ENCODE measurements around the gene ARHGAP29.

GRCh38 chr1:94169126-94169525 is 68.3 kb downstream of the ARHGAP29 start:
- TF ChIP-seq CTCF (IDR thresholded peaks at IDR 0.05): no peak
- no peak for TF ChIP-seq POLR2A (IDR thresholded peaks at IDR 0.05; ENCODE audit: low read depth)
- TF ChIP-seq EP300 (IDR thresholded peaks at IDR 0.05): no peak
